ENCODE data around the gene RBX1. TPM values are rescaled to one million over a fixed set of nuclear protein-coding genes. Genes with fewer than 3 reads are reported as not detected.

Gene RBX1
- total RNA-seq, 1 donor from 2014 or later = 50.6 TPM

- DNase-seq (ENCODE audit: low spot score in 2 of 2) = no peak
- no peaks in the 10 kb centered on the region for H3K4me1 ChIP-seq
- no peaks in the 10 kb centered on the region for H3K27me3 ChIP-seq
- H3K36me3 ChIP-seq = no peaks in the 10 kb centered on the region
- no peaks in the 10 kb centered on the region for H3K9me3 ChIP-seq
- TF ChIP-seq CTCF (IDR thresholded peaks at IDR 0.05) = no peak
- no peak overlapping the region for H3K27ac ChIP-seq
- intact Hi-C loops (cut with DNase I) = no loop called here
- H3K4me3 ChIP-seq = no peak overlapping the region
These were observed 58.2 kb downstream of the RBX1 start for GRCh38 chr22:41009222-41009948.

GRCh38 chr22:41015003-41015402 lies 63.8 kb downstream of the RBX1 start:
- Histone ChIP-seq H3K36me3 (no peaks in the 10 kb centered on the region), H3K4me3 (no peak overlapping the region), H3K27ac (no peak overlapping the region), H3K27me3 (no peaks in the 10 kb centered on the region), H3K4me1 (no peaks in the 10 kb centered on the region), H3K9me3 (no peaks in the 10 kb centered on the region)
- no peak for TF ChIP-seq CTCF (IDR thresholded peaks at IDR 0.05)
- intact Hi-C loops (cut with DNase I) = no loop called here
- no peak for DNase-seq (ENCODE audit: low spot score in 2 of 2)

- H3K4me3 ChIP-seq = peak overlapping the region; percentile 81 to 89
- DNase-seq (ENCODE audit: low spot score in 2 of 2) = peak in 1 of 2 donors; percentile 63
- no peaks in the 10 kb centered on the region for H3K9me3 ChIP-seq
- no peak for TF ChIP-seq CTCF (IDR thresholded peaks at IDR 0.05)
- H3K27ac ChIP-seq = peak overlapping the region; percentile 95 to 96
- H3K36me3 ChIP-seq = no peaks in the 10 kb centered on the region
- peaks cover 3% of the 10 kb centered on the region in 2 donors for H3K4me1 ChIP-seq
- intact Hi-C loops (cut with DNase I) = no loop called here
- no peaks in the 10 kb centered on the region for H3K27me3 ChIP-seq
These were observed 70.0 kb downstream of the RBX1 start for GRCh38 chr22:41021061-41021612.

GRCh38 chr22:41021613-41022454 lies 70.7 kb downstream of the RBX1 start:
- Histone ChIP-seq H3K4me3 (peak overlapping the region; percentile 81 to 89), H3K27me3 (no peaks in the 10 kb centered on the region), H3K27ac (peak overlapping the region; percentile 95 to 96), H3K36me3 (no peaks in the 10 kb centered on the region), H3K4me1 (peaks cover 3% of the 10 kb centered on the region in 2 donors), H3K9me3 (no peaks in the 10 kb centered on the region)
- intact Hi-C loops (cut with DNase I) = loop anchor here (1.0 to 2.0 kb wide), 3 partner anchors 69 to 165 kb away; partner anchors contain the start of genes RBX1, ST13 and XPNPEP3
- no peak for TF ChIP-seq CTCF (IDR thresholded peaks at IDR 0.05)
- peak; percentile 10 to 80 for DNase-seq (ENCODE audit: low spot score in 2 of 2)

- no peaks in the 10 kb centered on the region for H3K27me3 ChIP-seq
- H3K27ac ChIP-seq = peak overlapping the region; percentile 95 to 96
- H3K4me3 ChIP-seq = peak overlapping the region; percentile 81 to 89
- H3K36me3 ChIP-seq = no peaks in the 10 kb centered on the region
- intact Hi-C loops (cut with DNase I) = loop anchor here (1.0 to 2.0 kb wide), 3 partner anchors 69 to 166 kb away; partner anchors contain the start of genes RBX1, ST13 and XPNPEP3
- DNase-seq (ENCODE audit: low spot score in 2 of 2) = peak; percentile 59 to 94
- H3K9me3 ChIP-seq = no peaks in the 10 kb centered on the region
- peaks cover 3% of the 10 kb centered on the region in 2 donors for H3K4me1 ChIP-seq
- no peak for TF ChIP-seq CTCF (IDR thresholded peaks at IDR 0.05)
These were observed 71.5 kb downstream of the RBX1 start for GRCh38 chr22:41022470-41023298.

All from ascending aorta (tissue), 2 donors.